ENCODE results near the gene PACC1. TPM values are rescaled to one million over a fixed set of nuclear protein-coding genes. Genes with fewer than 3 reads are reported as not detected.
"Not testable (repeated sequence)": the region's sequence is repeated elsewhere in the genome, so short reads cannot be mapped to it uniquely, and the experiment has no call there.

Gene PACC1
- total RNA-seq, 1 donor from 2014 or later, result 9.7 TPM

GRCh38 chr1:212328248-212328647 lies 86.4 kb downstream of the PACC1 start:
- DNase-seq (ENCODE audit: low read depth), result no peak

DNA sequence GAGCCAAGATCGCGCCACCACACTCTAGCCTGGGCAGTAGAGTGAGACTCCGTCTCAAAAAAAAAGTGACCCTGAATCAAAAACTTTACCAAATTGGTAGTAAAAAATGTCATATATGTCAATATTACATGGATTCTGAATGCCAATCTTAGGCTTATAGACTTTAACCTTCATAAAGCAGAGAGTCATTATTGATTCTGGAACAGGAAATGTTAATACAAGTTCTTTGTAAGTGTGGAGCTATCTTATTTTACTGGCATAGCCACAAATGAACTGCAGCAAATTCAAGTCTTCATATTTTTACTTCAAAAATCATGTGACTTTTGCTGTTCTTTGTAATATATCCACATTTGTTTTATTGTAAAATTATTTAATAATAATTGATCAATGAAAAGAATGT lies 88.1 kb downstream of the PACC1 start:
- DNase-seq (ENCODE audit: low read depth), result no peak

DNA sequence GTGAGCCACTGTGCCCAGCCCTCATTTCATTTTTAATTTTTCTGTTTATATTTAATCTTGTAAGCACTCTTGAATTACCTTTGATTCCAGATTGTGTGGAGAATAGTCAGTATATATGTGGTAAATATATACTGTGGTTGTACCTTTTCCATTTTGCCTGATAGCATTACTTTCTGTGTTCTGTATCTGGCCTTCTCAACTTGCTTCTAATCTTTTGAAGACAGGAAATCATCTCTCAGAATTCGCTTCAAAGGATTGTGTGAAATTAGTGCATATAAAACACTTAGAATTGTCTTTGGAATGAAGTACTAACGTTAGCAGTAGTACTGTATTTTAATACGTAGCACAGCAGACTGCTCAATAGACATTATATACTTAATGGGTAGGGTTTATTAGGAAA lies 91.6 kb downstream of the PACC1 start:
- DNase-seq (ENCODE audit: low read depth), result no peak

DNA sequence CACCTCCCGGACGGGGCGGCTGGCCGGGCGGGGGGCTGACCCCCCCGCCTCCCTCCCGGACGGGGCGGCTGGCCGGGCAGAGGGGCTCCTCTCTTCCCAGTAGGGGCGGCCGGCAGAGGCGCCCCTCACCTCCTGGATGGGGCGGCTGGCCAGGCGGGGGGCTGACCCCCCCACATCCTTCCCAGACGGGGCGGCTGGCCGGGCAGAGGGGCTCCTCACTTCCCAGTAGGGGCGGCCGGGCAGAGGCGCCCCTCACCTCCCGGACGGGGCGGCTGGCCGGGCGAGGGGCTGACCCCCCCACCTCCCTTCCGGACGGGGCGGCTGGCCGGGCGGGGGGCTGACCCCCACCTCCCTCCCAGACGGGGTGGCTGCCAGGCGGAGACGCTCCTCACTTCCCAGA lies 93.7 kb downstream of the PACC1 start:
- not testable (repeated sequence) for DNase-seq (ENCODE audit: low read depth)

GRCh38 chr1:212317916-212318315 lies 96.8 kb downstream of the PACC1 start:
- no peak for DNase-seq (ENCODE audit: low read depth)

- peak; percentile 30 for DNase-seq (ENCODE audit: low read depth)
These were observed 98.8 kb downstream of the PACC1 start for GRCh38 chr1:212315907-212316306.

GRCh38 chr1:212315184-212315583 lies 99.5 kb downstream of the PACC1 start:
- DNase-seq (ENCODE audit: low read depth), result no peak

Other genes with a start within 250 kb of the PACC1 start
- gene PPP2R5A, start 129.5 kb downstream of the PACC1 start, total RNA-seq, result 38.9 and 41.7 TPM in 2 replicates
- gene NENF, start 18.0 kb upstream of the PACC1 start, total RNA-seq, result 31.1 and 54.7 TPM in 2 replicates
- 21.6 and 34.6 TPM in 2 replicates for gene ATF3, start 193.9 kb upstream of the PACC1 start, total RNA-seq

Data from renal cortical epithelial cell (primary cell).